ENCODE results near the gene AMT.

GRCh38 chr3:49414753-49415152 lies 7.5 kb downstream of the AMT start:
- TF ChIP-seq POLR2AphosphoS5 (IDR thresholded peaks at IDR 0.05; ENCODE audit: low read depth, low read length): no peak
- no peak for TF ChIP-seq REST (IDR thresholded peaks at IDR 0.05; ENCODE audit: insufficient read depth in 1 of 2, low read depth in 2 of 2, low read length in 2 of 2)
- TF ChIP-seq TAF1 (IDR thresholded peaks at IDR 0.05; ENCODE audit: borderline replicate concordance, insufficient read depth, low read length): no peak
- TF ChIP-seq FOXP2 (optimal IDR thresholded peaks at IDR 0.05; ENCODE audit: borderline replicate concordance, extremely low read depth, extremely low read length, insufficient read depth): no peak
- TF ChIP-seq SIN3A (IDR thresholded peaks at IDR 0.05; ENCODE audit: borderline replicate concordance, insufficient read depth, low read length): no peak

Data from PFSK-1 (cell line).